ENCODE measurements around the gene BMP8A. TPM values are rescaled to one million over a fixed set of nuclear protein-coding genes. Genes with fewer than 3 reads are reported as not detected.
A peak's percentile ranks its signal among the peaks of the same experiment; 100 is the strongest.

The BMP8A gene
- total RNA-seq, 1 experiment from 2014 or later = 0.07 TPM

GRCh38 chr1:39573097-39573465 is 81.6 kb downstream of the BMP8A start:
- H3K4me3 ChIP-seq (ENCODE audit: insufficient read depth, low read depth, low read length) = no peak overlapping the region
- H3K36me3 ChIP-seq (replicated peaks; ENCODE audit: control insufficient read depth, insufficient read depth, low read length) = peaks cover 51% of the 10 kb centered on the region

GRCh38 chr1:39573736-39574624 is 82.5 kb downstream of the BMP8A start:
- H3K4me3 ChIP-seq (ENCODE audit: insufficient read depth, low read depth, low read length) = no peak overlapping the region
- peaks cover 45% of the 10 kb centered on the region for H3K36me3 ChIP-seq (replicated peaks; ENCODE audit: control insufficient read depth, insufficient read depth, low read length)
- no peaks in the 10 kb centered on the region for H3K27me3 ChIP-seq (ENCODE audit: control insufficient read depth, insufficient read depth, low read length)
- no peak for DNase-seq

More at GRCh38 chr1:39573097-39573465, 81.6 kb downstream of the BMP8A start:
- no peak for DNase-seq
- no peaks in the 10 kb centered on the region for H3K27me3 ChIP-seq (ENCODE audit: control insufficient read depth, insufficient read depth, low read length)

- H3K27me3 ChIP-seq (ENCODE audit: control insufficient read depth, insufficient read depth, low read length) = no peaks in the 10 kb centered on the region
These were observed 83.2 kb downstream of the BMP8A start for GRCh38 chr1:39574646-39575045.

More at GRCh38 chr1:39574646-39575045, 83.2 kb downstream of the BMP8A start:
- Histone ChIP-seq H3K4me3 (ENCODE audit: insufficient read depth, low read depth, low read length) (peak overlapping the region; percentile 87), H3K36me3 (replicated peaks; ENCODE audit: control insufficient read depth, insufficient read depth, low read length) (peaks cover 39% of the 10 kb centered on the region)
- DNase-seq = peak; percentile 49

Other genes with a start within 250 kb of the BMP8A start
- 185 and 193 TPM in 2 replicates for gene PABPC4, start 85.2 kb downstream of the BMP8A start, total RNA-seq (2014; rRNA removed; shearing (Covaris generic))
- gene HEYL, start 148.0 kb downstream of the BMP8A start, total RNA-seq (2014; rRNA removed; shearing (Covaris generic)) = 0.63 and 0.94 TPM in 2 replicates
- not detected in 2 replicates for gene NT5C1A, start 180.5 kb downstream of the BMP8A start, total RNA-seq (2014; rRNA removed; shearing (Covaris generic))
- gene HPCAL4, start 199.8 kb downstream of the BMP8A start, total RNA-seq (2014; rRNA removed; shearing (Covaris generic)) = not detected in 2 replicates
- 62.1 and 63.1 TPM in 2 replicates for gene PPIE, start 247.2 kb downstream of the BMP8A start, total RNA-seq (2014; rRNA removed; shearing (Covaris generic))